AG09309 (cell line): ENCODE measurements around the gene CACNG4.

ENCODE experiments used
- DNase-seq: peaks from one replicate; pipeline ENCODE4 v3.0.0-alpha.2; 2010; ENCODE audit warnings: low read depth
- H3K4me3 ChIP-seq: 2 replicates; pipeline ENCODE4 v1.5.1; 2011; ENCODE audit warnings: mild to moderate bottlenecking, low read depth, low read length, moderate library complexity; ENCODE audit not compliant: control insufficient read depth
- CTCF ChIP-seq: IDR thresholded peaks from 2 replicates; pipeline ENCODE4 v1.5.1; 2011; ENCODE audit warnings: mild to moderate bottlenecking, low read depth, low read length, inconsistent platforms; ENCODE audit not compliant: insufficient read depth, control insufficient read depth; ENCODE audit errors: missing control alignments

Gene CACNG4

GRCh38 chr17:67071595-67071994, 107.1 kb downstream of the CACNG4 start:
- no peak for TF ChIP-seq CTCF
- H3K4me3 ChIP-seq: no peak overlapping the region
- no peak for DNase-seq

- no peak for TF ChIP-seq CTCF
- H3K4me3 ChIP-seq: no peak overlapping the region
- DNase-seq: no peak
Observed at GRCh38 chr17:67072885-67073284, 108.4 kb downstream of the CACNG4 start.

GRCh38 chr17:67074781-67075180, 110.3 kb downstream of the CACNG4 start:
- no peak overlapping the region for H3K4me3 ChIP-seq
- DNase-seq: no peak
- TF ChIP-seq CTCF: no peak

GRCh38 chr17:67076290-67076689, 111.8 kb downstream of the CACNG4 start:
- TF ChIP-seq CTCF: no peak
- no peak for DNase-seq
- no peak overlapping the region for H3K4me3 ChIP-seq

GRCh38 chr17:67078292-67078691, 113.8 kb downstream of the CACNG4 start:
- no peak for TF ChIP-seq CTCF
- DNase-seq: no peak
- no peak overlapping the region for H3K4me3 ChIP-seq

GRCh38 chr17:67079491-67079890, 115.0 kb downstream of the CACNG4 start:
- no peak for DNase-seq
- no peak for TF ChIP-seq CTCF

GRCh38 chr17:67080804-67081203, 116.3 kb downstream of the CACNG4 start:
- no peak overlapping the region for H3K4me3 ChIP-seq
- no peak for DNase-seq
- no peak for TF ChIP-seq CTCF

More at GRCh38 chr17:67079491-67079890, 115.0 kb downstream of the CACNG4 start:
- no peak overlapping the region for H3K4me3 ChIP-seq
